NCI-H446 (cell line): Measurements from ENCODE around the gene P2RY11.

Source experiments
- DNase-seq, 2 experiments: peaks; one replicate each; lab custom pipeline; 2025; lab: John Stamatoyannopoulos, UW

P2RY11 gene

DNA sequence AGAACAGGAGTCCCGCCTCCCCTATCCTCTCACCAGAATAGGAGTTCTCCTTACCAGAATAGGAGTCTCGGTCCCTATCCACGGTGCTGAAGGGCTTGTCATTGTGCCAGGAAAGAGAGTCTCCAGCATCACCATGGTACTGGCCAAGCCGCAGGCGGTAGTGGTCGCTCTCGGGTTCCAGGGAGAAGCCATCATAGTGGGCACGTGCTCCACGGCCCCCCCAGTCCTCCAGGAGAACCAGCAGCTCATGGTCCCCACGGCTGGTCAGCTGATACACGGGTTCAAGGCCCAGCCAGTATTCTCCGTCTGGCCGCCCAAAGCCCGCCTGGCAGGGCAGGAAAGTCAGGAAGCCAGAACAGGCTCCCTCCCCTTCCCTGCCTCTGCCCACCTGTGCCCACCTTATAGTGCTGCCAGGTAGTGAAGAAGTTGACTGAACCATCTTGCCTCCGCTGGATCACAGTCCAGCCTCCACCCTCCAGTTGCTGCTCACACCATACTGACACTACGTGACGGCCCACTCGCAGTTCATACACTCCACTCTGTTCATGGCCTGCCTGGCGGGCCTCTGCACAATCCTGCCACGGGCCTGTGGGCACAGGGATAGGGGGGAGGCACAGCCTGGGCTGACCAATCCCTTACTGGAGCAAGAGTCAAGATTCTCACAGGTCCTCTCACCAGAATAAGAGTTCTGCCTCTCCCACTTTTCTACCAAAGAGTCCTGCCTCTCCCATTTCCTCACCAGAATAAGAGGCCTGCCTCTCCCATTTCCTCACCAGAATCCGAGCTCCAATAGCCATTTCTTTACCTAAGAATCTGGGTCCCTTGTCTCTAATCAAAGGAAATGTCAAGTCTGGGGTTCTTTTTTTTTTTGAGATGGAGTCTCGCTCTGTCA lies 18.0 kb upstream of the P2RY11 start:
- DNase-seq, result no peak

DNA sequence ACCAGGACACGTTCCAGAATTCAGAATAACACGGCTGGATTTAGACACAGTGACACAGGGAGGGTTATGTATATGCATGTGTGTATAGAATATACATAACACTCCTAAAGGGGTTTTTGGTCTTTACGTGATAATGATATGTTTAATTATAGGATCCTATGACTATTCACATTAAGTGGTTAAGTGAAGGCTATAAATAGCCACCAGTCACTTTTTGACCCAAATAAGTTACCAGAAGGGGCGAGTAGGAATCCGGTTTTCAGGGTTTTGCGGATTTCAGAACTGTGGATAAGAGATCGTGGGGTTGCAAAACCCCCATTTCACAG lies 15.9 kb upstream of the P2RY11 start:
- DNase-seq, result no peak

DNA sequence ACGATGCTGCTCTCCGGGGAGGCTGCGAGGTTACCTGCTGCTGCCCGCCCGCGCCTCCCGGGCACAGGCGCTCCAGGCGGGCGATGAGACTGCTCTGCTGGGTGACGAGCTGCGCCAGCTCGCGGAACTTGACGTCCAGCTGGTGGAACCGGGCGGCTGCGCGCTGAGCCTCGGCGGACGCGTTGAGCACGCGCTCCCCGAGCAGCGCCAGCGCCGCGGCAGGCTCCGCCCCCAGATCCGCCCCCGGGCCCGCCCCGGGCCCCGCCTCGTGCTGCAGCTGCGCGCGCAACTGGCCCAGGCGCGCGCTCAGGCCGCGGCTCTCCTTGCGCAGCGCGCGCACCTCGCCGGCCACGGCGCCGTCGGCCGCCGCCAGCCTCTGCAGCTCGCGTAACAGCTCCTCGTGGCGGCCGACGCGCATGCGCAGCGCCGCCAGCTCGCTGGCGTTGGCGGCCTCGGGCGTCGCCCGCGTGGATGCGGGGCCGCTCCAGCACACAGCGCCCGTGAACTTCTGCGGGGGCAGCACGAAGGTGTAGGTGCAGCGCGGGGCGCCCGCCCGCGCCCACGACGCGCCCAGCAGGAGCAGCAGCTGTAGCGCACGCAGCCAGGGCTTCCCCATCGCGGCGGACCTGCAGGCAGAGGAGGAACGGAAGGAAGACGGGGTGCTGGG lies 15.4 kb upstream of the P2RY11 start:
- DNase-seq, result peak; percentile 71 to 97

DNA sequence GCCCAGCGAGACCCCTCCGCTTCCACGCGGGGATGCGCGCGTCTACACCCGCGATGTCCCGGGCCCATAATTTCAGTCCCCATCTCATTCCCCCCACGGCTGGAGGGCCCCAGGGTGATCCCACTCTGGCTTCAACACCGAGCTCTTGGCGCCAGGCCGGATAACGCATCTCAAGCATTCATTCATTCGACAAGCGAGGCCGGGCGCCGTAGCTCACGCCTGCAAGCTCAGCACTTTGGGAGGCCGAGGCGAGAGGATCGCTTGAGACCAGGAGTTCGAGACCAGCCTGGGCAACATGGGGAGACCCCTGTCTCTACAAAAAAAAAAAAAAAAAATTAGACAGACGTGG lies 14.9 kb upstream of the P2RY11 start:
- peak in 1 of 2 experiments; percentile 50 for DNase-seq

DNA sequence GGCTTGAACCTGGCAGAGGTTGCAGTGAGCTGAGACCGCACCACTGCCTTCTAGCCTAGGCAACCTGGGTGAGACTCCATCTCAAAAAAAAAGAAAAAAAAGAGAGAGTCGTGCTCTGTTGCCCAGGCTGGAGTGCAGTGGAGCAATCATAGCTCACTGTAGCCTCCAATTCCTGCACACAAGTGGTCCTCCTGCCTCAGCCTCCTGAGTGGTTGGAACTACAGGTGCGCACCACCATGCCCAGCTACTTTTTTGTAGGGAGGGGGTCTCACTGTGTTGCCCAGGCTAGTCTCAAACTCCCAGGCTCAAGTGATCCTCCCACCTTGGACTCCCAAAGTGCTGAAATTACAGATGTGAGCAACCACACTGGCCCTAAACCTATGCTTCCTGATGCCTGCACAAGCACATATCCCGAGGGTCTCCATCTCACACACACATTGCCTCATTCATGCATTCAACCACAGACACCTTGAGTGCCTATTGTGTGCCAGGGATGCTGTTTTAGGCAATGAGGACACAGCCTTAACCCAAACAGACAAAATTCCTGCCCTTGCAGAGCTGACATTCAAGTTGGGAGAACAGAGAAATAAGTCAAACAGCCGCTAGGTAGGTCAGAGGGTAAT lies 11.2 kb upstream of the P2RY11 start:
- no peak for DNase-seq

DNA sequence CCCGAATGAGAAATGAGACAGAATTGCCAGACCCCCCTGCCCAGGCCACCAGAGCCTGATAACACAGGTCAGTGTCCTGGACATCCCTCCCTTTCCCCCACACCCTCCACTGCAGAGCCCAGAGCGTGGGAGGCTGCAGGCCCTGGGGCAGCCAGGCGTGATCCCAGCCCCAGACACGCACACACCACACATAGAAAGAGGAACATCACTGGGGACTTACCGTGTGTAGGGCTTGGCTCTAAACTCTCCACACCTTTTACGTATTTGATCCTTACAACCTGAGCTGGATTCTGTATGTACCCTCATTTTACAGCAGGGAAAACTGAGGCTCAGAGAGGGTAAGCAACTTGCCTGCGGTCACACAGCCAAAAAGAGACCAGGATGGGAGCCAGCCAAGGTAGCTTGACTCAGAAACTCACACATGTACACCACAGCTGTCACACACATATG lies 8.7 kb upstream of the P2RY11 start:
- DNase-seq, result no peak

DNA sequence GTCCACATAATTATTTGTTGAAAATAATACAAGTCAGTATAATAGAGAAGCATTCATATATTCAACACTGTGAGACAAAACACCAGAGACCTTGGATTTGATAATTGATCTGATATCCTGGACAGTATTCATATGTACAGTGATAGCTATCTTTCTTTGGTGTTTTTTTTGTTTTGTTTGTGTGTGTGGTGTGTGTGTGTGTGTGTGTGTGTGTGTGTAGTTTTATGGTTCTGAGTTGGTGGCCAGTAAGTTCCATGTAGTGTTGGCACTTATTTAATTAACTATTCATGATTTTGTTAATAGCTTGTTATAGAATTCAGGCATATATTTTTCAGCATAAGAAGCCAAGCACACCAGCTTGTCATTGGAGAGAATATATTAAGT lies 7.4 kb upstream of the P2RY11 start:
- no peak for DNase-seq

DNA sequence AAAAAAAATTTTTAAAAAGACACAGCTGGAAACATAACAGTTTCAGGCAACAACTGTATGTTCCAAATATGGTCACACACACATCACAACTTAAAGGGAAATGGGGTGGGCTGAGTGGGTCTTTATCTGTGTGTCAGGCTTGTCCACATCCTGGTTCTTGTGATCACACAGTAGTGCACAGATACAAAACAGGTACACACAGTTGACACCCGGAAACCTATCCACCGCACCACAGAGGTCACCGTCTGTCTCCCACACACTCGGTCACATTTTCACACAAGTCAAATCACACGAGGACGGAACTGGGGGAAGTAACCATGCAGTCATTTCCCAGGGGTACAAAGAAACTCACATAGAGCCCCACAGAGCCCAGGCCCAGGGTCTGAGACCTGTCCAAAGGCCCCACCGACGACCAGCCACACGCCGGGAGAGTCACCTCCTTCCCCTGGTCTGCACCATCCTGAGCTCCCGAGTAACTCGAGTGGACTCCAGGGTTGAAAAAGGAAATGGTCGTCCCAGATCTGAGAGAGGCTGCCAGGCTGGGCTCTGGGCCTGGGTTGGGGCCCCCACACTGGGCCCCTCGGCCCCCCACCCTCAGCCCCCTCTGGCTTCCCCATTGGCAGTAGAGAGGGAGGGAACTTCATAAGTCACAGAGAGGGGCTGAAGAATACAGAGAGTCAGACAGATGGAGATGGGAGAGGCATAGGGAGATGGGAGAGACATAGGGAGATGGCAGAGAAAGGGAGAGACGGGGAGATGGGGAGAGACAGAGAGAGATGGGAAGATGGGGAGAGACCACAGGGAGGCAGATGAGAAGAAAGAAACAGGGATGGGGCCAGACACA lies 6.6 kb upstream of the P2RY11 start:
- no peak for DNase-seq

DNA sequence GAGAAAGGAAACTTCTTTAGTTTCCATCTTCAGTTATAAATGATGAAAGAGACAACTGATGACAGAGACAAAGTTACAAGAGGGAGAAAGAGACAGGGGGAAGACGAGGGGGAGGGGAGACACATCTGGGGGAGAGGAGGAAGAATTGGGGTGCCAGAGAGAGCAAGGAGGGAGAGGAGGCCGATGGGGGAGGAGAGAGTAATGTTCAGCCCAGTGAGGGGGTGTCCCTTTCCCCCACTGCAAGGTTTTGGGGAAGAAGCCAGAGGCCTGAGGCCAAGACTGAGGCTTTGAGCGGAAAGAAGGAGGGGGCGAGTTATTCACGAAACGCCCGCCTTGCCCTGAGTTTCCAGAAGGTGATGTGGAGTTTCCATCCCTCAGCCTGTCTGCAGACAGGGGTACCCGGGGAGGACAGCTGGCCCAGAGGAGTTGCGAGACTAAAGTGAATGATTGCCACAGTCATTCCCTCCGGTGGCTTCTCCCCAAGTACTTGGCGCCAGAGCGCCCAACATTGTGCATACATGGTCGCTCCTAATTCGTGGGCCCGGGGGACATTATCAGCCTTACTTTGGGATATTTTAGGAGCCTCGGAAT lies 5.9 kb upstream of the P2RY11 start:
- no peak for DNase-seq

DNA sequence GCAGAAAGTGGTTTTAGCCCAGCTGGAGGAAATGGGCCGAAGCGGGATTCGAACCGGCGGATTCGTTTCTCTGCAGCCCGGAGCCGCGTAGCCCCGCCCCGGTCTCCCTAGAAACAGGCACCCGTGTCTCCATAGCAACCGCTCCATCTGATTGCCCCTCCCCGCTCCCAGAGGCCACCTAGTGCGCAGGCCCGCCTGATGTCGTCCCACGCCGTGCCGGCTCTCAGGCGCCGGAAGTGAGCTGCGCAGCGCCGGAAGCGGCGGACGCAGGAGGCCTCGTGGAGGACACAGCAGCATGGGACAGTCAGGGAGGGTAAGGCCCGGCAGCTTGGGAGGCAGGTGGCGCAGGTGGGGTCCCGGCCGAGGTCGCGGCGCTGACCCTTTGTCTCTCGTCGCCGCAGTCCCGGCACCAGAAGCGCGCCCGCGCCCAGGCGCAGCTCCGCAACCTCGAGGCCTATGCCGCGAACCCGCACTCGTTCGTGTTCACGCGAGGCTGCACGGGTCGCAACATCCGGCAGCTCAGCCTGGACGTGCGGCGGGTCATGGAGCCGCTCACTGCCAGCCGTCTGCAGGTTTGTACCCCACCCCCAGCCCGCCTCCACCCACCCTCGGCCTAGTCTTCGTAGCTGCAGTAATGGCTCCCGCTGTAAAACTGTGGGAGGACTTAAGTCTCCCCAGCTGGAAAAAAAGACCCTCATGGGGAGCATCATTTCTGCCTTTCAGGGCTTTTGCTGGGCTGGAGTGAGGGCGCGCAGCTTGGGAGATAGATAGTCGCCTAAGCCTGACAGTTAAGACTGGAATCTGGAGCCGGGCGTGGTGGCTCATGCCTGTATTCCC lies 5.2 kb upstream of the P2RY11 start, which contains the start of gene PPAN:
Gene PPAN (plus strand): TSS at position 263 of the 837 bp plus-strand sequence. CDS start 33 bp downstream, at position 296.
- peak; percentile 97 to 100 for DNase-seq

DNA sequence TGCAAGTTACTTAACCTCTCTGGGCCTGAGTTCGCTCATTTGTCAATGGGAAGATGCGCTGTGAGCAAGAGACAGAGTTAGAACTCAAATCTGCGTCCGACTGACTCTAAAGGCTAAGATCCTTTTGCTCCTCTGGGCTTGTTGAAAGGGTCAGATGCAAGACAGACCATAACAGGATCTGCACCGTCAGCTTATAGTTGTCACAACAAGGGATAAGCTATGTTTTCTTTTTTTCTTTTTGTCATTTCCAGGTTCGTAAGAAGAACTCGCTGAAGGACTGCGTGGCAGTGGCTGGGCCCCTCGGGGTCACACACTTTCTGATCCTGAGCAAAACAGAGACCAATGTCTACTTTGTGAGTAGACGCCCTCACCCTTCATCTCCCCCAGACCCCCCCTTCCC lies 4.2 kb upstream of the P2RY11 start:
- no peak for DNase-seq

DNA sequence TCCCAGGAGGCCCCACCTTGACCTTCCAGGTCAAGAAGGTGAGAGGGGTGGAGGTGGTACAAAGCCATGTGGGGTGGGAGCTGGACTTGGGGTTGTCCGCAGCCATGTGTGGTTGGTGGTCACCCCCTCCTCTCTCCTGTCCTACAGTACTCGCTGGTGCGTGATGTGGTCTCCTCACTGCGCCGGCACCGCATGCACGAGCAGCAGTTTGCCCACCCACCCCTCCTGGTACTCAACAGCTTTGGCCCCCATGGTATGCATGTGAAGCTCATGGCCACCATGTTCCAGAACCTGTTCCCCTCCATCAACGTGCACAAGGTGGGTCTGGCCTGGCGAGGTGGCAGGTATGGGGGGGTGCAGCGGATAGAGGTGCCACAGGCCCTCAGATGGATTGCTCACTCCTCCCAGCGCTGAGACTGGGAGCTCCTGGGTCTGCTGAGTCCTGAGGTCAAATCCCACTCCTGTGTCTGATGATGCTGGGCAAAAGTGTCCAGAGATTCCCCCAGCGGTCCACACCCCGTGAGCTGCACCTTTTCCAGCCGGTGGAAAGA lies 3.6 kb upstream of the P2RY11 start:
- no peak for DNase-seq

DNA sequence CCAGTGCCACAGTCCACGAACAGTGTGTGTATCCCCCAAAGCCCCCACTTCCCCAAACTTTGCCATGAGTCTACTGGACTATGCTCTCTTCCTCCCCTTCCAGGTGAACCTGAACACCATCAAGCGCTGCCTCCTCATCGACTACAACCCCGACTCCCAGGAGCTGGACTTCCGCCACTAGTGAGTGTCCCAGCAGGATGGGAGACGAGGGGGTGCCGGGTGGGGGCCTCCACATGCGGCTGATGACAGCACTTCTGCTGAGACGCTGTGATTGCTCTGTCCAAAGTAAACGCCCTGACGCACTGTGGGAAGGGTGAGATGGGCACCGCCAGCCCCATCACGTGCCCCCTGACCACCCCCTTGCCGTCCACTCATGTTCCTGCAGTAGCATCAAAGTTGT lies 2.0 kb upstream of the P2RY11 start:
- DNase-seq, result no peak

DNA sequence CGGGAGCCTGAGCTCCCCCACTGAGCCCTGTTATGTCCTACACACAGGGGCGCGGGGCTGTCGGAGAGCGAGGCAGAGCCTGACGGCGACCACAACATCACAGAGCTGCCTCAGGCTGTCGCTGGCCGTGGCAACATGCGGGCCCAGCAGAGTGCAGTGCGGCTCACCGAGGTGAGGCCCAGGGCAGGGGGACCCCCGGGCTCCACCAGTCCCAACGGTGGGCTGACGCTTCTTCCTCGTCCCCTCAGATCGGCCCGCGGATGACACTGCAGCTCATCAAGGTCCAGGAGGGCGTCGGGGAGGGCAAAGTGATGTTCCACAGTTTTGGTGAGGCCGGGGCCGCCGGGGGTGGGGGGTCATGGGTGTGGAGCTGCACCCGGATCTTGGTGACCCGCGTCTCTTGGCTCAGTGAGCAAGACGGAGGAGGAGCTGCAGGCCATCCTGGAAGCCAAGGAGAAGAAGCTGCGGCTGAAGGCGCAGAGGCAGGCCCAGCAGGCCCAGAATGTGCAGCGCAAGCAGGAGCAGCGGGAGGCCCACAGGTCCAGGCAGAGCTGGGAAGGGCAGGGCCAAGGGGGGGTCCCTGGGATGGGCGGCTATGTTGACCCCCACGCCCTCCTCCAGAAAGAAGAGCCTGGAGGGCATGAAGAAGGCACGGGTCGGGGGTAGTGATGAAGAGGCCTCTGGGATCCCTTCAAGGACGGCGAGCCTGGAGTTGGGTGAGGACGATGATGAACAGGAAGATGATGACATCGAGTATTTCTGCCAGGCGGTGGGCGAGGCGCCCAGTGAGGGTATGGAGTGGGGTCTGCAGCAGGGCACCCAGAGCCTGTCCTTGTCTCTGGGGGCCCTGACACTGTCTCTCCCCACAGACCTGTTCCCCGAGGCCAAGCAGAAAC lies 1.2 kb upstream of the P2RY11 start:
- DNase-seq, result no peak

DNA sequence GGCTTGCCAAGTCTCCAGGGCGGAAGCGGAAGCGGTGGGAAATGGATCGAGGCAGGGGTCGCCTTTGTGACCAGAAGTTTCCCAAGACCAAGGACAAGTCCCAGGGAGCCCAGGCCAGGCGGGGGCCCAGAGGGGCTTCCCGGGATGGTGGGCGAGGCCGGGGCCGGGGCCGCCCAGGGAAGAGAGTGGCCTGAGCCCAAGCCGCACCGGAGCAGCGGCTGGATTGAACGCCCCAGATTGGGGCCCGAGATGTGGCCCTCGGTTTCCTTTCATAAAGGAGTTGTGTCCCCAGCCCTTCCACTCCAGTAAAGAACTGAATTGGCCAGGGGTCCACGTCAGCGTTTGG lies 548 bp upstream of the P2RY11 start:
- no peak for DNase-seq

DNA sequence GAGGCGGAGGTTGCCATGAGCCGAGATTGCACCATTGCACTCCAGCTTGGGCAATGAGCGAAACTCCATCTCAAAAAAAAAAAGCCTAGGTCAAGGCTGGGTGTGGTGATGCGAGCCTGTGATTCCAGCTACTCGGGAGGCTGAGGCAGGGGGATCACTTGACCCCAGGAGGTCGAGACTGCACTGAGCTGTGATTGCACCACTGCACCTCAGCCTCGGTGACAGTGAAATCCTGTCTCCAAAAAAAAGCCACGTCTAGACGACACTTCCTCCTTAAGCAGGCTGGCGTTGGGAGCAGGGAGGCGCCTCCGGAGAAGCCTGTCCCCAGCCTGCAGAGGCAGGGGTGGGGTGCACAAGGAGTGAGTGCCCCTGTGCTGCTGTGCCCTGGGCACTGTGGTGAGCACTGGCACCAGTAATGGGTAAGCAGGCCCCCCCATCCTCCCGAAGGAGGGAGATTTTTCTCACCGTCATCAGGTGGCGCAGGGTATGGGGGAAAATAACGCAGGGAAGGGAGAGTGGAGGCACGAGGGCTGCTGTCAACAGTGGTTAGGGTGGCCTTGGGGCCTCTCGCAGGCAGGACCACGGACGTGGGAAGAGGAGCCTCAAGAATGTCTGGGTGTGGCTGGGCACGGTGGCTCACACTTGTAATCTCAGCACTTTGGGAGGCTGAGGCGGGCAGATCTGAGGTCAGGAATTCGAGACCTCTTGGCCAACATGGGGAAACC lies 706 bp downstream of the P2RY11 start:
- no peak for DNase-seq

DNA sequence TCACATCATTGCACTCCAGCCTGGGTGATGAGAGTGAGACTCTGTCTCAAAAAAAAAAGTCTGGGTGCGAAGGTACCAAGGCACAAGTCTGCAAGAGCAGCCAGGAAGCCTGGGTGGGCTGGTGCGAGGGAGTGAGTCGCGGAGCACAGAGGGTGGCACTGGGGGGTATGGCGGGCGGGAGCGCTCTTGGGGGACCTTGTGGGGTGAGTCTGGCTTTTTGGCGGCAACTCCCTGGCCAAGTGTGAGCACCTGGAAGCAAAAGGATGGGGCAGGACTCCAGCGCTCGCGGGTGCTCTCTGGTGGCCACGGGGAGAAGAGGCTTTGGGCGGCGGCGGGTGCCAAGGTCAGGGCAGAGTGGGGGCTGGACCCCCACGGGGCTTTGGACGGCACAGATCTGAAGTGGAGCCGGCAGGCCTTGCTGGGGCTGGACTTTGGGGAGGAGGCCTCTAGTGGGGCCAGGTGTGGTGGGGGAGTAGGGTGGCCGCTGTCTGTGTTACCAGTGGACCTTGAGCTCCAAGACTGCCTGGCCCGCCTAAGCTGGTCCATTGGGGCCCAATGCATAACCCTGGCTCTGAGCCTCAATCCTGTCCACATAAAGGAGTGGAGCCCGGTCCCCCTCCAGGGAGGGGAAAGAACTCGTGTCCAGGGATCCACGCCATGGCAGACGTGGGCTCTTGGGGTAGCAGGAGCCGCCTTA lies 1.6 kb downstream of the P2RY11 start:
- DNase-seq, result no peak

DNA sequence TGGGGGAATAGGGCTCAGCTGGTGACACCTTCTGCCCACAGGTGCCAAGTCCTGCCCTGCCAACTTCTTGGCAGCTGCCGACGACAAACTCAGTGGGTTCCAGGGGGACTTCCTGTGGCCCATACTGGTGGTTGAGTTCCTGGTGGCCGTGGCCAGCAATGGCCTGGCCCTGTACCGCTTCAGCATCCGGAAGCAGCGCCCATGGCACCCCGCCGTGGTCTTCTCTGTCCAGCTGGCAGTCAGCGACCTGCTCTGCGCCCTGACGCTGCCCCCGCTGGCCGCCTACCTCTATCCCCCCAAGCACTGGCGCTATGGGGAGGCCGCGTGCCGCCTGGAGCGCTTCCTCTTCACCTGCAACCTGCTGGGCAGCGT lies 2.1 kb downstream of the P2RY11 start:
- DNase-seq, result no peak
